HG03095 (cell line): ENCODE measurements around the gene TRIM71.
A peak's percentile ranks its signal among the peaks of the same experiment; 100 is the strongest.
"Not testable (repeated sequence)": the region's sequence is repeated elsewhere in the genome, so short reads cannot be mapped to it uniquely, and the experiment has no call there.

Source experiments
- ATAC-seq: cut with Tn5 transposase; IDR thresholded peaks from one replicate; pipeline ENCODE4 v1.9.1; 2021; ENCODE audit warnings: moderate library complexity; ENCODE audit not compliant: unreplicated experiment

Gene TRIM71

DNA sequence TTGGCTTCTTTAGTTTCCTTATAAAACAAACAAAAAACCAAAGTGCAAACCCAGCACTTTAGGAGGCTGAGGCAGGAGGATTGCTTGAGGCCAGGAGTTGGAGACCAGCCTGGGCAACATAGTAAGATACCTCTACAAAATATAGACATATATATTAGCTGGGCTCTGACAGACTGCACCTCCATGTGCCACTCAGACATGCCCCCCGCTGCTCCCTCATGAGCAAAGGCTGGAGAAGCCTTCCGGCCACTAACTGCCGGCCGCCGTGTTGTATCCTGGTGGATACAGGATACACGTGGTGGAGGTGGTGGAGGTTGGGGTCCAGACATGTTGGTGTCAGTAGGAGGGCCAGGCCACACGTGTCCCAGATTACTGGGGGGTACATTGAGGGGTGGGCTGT lies 104.3 kb downstream of the TRIM71 start:
- ATAC-seq, result no peak

DNA sequence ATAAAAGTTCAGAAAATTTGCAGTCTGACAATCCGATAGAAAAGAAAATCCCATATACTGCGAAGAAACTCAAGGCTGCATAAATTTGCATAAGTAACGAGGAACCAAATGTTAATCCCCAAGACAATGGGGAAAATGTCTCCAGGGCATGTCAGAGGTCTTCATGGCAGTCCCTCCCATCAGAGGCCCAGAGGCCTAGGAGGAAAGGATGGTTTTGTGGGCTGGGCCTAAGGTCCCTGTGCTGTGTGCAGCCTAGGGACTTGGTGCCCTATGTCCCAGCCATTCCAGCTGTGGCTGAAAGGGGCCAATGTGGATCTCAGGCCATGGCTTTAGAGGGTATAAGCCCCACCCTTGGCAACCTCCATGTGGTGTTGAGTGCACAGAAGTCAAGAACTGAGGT lies 112.4 kb downstream of the TRIM71 start:
- no peak for ATAC-seq

GRCh38 chr3:32931273-32931672 lies 113.5 kb downstream of the TRIM71 start:
- ATAC-seq, result not testable (repeated sequence)

- no peak for ATAC-seq
Measured at GRCh38 chr3:32934150-32934742, 116.4 kb downstream of the TRIM71 start.

- ATAC-seq, result no peak
Measured at GRCh38 chr3:32937331-32937730, 119.5 kb downstream of the TRIM71 start.

- not testable (repeated sequence) for ATAC-seq
Measured at GRCh38 chr3:32939531-32940284, 121.9 kb downstream of the TRIM71 start.

DNA sequence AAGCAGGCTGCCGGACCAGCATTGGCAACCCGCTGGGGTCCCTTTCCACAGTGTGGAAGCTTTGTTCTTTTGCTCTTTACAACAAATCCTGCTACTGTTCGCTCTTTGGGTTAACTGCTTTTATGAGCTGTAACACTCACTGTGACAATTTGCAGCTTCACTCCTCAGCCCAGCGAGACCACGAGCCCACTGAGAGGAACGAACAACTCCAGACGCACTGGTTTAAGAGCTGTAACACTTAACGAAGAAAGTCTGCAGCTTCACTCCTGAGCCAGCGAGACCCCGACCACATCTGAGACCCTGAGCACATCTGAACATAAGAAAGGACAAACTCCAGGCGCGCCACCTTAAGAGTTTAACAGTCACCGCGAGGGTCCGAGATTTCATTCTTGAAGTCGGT lies 122.9 kb downstream of the TRIM71 start:
- ATAC-seq, result no peak

DNA sequence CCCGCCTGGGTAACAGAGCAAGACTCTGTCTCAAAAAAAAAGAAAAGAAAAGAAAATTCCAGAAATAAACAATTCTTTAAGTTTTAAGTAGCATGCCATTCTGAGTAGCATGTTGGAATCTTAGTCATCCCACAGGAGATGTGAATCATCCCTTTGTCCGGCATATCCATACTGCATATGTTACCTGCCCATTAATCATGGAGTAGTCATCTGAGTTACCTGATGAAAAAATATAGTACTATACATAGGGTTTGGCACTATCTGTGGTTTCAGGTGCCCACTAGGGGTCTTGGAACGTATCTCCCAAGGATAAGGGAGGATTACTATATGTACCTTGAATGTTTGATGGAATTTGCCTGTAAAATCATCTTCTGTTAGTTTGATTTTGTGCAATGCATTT lies 127.3 kb downstream of the TRIM71 start:
- no peak for ATAC-seq

- not testable (repeated sequence) for ATAC-seq
Measured at GRCh38 chr3:32945598-32945997, 127.8 kb downstream of the TRIM71 start.

GRCh38 chr3:32946973-32947788 lies 129.4 kb downstream of the TRIM71 start:
- peak; percentile 12 for ATAC-seq
